Activated CD8-positive, alpha-beta memory T cell treated with anti-CD3 and anti-CD28 coated beads, Interleukin-2, amount 50 U/mL, for 1 hour (primary cell): ENCODE measurements around the gene OPN3.

Source experiments
- DNase-seq: peaks from one replicate; pipeline ENCODE4 v3.0.0-alpha.2; 2020; ENCODE audit errors: extremely low read depth

The OPN3 gene

DNA sequence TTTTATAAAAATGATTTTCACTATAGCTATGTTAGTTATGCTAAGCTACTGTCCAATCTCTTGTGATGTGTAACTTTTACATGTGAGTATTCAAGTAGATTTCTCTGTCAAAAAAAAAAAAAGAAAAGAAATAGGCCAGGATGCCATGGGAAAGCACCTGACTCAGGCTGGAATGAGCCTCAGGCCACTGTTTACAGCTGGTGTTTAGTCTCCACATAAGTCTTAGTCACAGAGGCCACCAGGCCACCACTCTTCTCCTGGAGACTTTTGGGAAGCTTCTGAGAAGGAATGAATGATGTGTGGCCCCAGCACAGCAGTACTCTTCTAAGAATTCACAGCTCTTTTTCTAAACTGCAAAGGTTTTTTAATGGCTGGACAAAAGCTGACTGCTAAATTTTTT lies 48.9 kb downstream of the OPN3 start:
- no peak for DNase-seq

GRCh38 chr1:241590719-241591118 lies 49.5 kb downstream of the OPN3 start:
- no peak for DNase-seq

DNA sequence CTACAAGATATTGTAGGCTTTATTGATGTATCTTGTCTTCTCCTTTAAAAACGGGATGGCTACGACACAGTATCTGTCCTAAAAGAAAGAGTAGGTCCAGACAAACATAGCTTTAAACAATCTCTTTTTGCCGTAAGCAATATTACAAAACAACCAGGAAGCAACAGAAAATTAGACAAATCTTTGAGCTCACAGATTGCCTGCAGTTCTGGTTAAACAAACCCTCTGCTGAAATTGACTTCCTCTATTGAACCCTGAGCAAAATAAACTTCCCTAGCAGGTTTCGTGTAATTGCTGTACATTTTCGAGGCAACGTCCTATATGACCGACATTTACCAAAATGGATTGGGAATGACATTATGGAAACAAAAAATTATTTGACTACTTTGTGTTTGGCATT lies 50.6 kb downstream of the OPN3 start:
- no peak for DNase-seq

DNA sequence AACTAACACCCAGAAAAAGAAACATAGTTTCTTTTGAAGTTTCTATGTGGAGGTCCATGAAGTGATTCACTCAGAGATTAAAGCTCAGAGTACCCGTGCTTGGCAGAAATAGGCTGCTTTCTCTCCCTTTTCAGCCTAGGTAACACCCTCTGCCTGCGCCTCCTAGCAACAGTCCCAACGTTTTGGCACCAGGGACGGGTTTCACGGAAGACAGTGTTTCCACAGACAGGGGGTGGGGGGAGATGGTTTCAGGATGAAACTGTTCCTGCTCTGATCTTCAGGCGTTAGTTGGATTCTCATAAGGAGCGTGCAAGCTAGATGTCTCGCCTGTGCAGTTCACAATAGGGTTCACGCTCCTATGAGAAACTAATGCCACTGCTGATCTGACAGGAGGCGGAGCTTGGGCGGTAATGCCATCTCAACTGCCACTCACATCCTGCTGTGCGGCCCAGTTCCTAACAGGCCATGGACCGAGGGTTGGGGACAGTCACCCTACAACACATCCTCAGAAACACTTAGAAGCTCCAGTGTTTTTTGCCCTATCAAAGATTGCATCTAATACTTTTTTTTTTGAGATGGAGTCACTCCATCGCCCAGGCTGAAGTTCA lies 53.2 kb downstream of the OPN3 start:
- no peak for DNase-seq

GRCh38 chr1:241582921-241583321 lies 57.2 kb downstream of the OPN3 start:
- no peak for DNase-seq

GRCh38 chr1:241579434-241579833 lies 60.7 kb downstream of the OPN3 start:
- no peak for DNase-seq

DNA sequence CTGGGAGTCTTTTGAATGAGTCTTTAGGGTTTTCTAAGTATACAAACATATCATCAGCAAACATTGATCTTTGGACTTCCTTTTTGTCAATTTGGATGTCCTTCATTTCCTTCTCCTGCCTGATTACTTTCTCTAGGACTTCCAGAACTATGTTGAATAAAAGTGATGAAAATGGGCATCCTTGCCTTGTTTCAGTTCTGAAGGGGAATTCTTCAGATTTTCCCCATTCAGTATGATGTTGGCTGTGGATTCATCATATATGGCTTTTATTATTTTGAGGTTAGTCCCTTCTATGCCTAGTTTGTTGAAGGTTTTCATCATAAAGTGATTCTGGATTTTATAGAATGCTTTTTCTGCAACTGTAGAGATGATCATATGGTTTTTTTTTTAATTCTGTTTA lies 66.0 kb downstream of the OPN3 start:
- no peak for DNase-seq

DNA sequence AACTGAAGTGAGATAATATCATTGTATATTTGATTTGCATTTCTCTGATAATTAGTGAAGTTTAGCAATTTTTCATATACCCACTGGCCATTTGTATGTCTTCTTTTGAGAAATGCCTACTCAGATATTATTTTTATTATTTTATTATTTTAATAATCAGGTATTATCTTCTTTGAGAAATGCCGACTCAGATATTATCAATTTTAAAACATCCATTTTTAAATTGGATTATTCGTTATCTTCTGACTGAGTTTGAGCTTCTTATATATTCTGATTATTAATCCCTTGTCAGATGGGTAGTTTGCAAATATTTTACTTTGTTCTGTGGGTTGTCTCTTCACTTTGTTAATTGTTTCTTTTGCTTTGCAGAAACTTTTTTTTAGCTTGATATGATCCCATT lies 70.3 kb downstream of the OPN3 start:
- no peak for DNase-seq

DNA sequence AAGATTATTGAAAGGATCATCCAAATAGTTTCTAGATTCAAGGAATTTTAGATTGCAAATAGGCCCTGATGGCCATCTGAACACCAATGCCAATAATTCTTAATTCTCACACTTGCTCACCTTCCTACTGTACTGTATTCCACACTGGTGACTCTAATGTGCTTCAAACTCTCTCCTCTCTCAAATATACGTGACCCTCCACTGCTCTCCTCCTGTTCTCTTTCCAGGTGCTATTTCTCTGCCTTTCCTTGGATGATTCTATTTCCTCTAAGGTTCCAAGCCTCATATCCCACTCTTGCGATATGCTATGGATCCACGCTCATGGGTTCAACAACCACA lies 79.4 kb downstream of the OPN3 start:
- no peak for DNase-seq

DNA sequence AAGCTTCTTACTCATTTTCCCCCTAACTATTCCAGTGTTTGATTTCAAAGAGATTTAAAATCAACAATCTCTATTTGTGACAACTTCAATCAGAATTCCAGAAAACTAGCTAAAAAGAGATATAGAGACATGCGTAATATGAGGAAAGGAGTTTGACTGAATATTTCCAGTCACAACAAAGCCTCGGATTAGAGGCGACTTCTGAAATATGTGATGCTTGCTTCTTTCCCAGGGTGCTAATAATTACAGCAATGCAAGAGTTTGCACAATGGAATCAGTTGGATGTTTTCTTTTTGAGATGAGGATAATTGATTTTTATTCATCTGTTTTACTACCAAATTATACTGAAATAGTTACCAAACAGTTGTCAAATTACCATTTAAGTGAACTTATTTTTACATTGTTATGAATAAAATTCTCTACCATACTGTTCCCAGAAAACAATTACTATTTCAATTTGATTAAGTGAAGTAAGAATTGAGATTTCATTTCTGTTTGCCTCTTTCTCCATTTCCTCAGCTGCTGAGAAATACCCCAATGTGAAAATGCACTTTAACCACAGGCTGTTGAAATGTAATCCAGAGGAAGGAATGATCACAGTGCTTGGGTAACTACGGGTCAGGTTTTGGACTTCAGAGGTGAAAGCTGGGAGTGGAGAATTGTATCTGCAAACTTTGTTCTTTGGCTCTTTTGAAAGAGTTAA lies 79.9 kb downstream of the OPN3 start:
- DNase-seq, result no peak

- no peak for DNase-seq
Measured at GRCh38 chr1:241557551-241558193, 82.5 kb downstream of the OPN3 start.

- no peak for DNase-seq
Measured at GRCh38 chr1:241557031-241557430, 83.1 kb downstream of the OPN3 start.

- no peak for DNase-seq
Measured at GRCh38 chr1:241555526-241555925, 84.6 kb downstream of the OPN3 start.

- no peak for DNase-seq
Measured at GRCh38 chr1:241553886-241554592, 86.1 kb downstream of the OPN3 start.

DNA sequence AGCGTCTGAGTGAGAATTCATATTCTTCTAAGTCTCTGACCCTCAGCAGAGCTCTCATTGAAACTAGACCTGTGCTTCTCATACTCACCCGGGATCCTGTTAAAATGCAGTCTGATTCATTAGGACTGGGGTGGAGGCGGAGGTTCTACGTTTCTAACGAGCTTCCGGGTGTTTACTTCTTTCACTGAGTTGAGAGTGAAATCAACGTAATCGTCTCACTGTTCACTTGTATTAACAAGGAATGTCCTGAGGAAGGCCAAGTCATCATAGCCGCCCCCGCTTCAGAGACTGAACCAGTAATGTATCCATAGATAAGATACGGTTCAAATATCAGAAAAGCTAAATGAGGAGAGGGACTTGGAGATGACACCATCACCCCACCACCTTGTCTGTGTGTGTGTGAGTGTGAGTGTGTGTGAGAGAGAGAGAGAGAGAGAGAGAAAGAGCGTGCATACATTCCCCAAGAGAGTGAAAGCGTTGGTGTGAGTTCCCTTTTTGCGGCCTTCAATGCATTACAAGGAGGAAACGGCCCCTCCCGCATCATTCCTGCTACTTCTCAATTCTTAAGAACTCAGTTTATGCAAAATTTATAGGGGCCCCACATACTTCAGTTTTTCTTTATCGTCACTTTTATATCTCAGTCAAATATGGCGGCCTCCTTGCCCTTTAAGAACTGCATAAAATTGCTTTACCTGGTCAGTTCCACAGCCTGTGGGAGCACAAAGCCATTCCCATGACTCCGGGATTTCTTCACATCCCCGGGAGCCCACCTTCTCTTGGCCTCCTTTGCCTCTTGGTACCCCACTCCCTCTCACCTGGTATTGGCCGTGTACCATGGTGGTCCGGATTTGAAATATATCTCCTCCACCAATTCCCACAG lies 88.2 kb downstream of the OPN3 start:
- DNase-seq, result no peak

DNA sequence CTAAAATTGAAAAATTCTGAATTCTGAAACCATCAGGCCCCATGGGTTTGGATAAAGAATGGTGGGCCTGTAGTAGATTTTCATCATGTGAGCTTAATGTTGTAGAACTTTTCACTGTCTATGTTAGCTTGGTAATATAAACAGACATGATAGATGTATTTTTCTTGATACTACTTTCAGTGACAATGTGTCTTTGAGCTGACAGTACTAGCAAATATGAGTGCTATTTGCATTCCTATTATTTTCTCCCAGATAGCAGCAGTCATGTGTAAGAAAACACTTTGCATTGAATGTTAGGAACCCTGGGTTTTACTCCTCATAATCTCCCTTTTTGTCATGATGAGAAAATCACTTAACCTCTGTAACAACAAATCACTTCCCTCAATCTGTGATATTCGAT lies 89.9 kb downstream of the OPN3 start:
- no peak for DNase-seq

DNA sequence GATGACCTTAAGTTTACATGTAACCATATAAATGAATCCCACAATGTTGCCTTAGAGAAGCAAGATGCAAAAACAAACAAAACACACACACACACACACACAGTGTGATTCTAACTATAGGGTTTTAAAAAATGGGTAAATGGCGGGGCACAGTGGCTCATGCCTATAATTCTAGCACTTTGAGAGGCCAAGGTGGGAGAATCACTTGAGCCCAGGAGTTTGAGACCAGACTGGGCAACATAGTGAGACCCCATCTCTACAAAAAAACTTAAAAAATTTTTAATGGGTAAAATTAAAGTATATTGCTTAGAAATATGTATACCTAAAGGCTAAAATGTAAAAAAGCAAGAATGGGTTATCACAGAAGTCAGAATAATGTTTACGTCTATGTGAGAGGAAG lies 92.2 kb downstream of the OPN3 start:
- no peak for DNase-seq
